ENCODE measurements around the gene LRRC31. TPM values are rescaled to one million over a fixed set of nuclear protein-coding genes. Genes with fewer than 3 reads are reported as not detected.

Gene LRRC31
- total RNA-seq, 4 donors from 2014 or later: not detected

GRCh38 chr3:169907944-169908343 is 38.2 kb upstream of the LRRC31 start:
- Histone ChIP-seq H3K4me1 (peaks cover 0 to 5% (median 0%) of the 10 kb centered on the region in 4 donors), H3K27me3 (peaks cover 0 to 6% (median 0%) of the 10 kb centered on the region in 4 donors), H3K36me3 (no peaks in the 10 kb centered on the region), H3K27ac (replicated peaks in 1 of 4) (no peak overlapping the region), H3K9me3 (no peaks in the 10 kb centered on the region), H3K4me3 (no peak overlapping the region)
- DNase-seq (ENCODE audit: extremely low spot score): no peak
- intact Hi-C loops (cut with DNase I): no loop called here
- TF ChIP-seq CTCF (IDR thresholded peaks at IDR 0.05) (no peak), EP300 (IDR thresholded peaks at IDR 0.05) (no peak), POLR2AphosphoS5 (IDR thresholded peaks at IDR 0.05) (no peak), POLR2A (IDR thresholded peaks at IDR 0.05; ENCODE audit: low read depth) (no peak)
- 85% methylated on average over 4 of the region's 4 CpGs for WGBS

- intact Hi-C loops (cut with DNase I): no loop called here
- no peak for DNase-seq (ENCODE audit: extremely low spot score)
- Histone ChIP-seq H3K9me3 (peaks cover 0 to 3% (median 0%) of the 10 kb centered on the region in 4 donors), H3K27ac (replicated peaks in 1 of 4) (no peak overlapping the region), H3K36me3 (no peaks in the 10 kb centered on the region), H3K4me3 (no peak overlapping the region), H3K4me1 (peaks cover 0 to 5% (median 0%) of the 10 kb centered on the region in 4 donors), H3K27me3 (peaks cover 0 to 6% (median 0%) of the 10 kb centered on the region in 4 donors)
- TF ChIP-seq POLR2AphosphoS5 (IDR thresholded peaks at IDR 0.05): no peak
Measured at GRCh38 chr3:169907476-169907875, 37.7 kb upstream of the LRRC31 start.

GRCh38 chr3:169905404-169905803 is 35.7 kb upstream of the LRRC31 start:
- no peaks in the 10 kb centered on the region for H3K36me3 ChIP-seq
- H3K4me3 ChIP-seq: no peak overlapping the region
- intact Hi-C loops (cut with DNase I): no loop called here
- peaks cover 0 to 22% (median 14%) of the 10 kb centered on the region in 4 donors for H3K9me3 ChIP-seq
- 76% methylated on average over 6 of the region's 6 CpGs for WGBS
- H3K27ac ChIP-seq (replicated peaks in 1 of 4): no peak overlapping the region
- H3K27me3 ChIP-seq: peaks cover 0 to 6% (median 0%) of the 10 kb centered on the region in 4 donors
- peaks cover 0 to 5% (median 0%) of the 10 kb centered on the region in 4 donors for H3K4me1 ChIP-seq
- DNase-seq (ENCODE audit: extremely low spot score): no peak
- TF ChIP-seq POLR2AphosphoS5 (IDR thresholded peaks at IDR 0.05): no peak
- no peak for TF ChIP-seq POLR2A (IDR thresholded peaks at IDR 0.05; ENCODE audit: low read depth)
- TF ChIP-seq CTCF (IDR thresholded peaks at IDR 0.05): no peak
- TF ChIP-seq EP300 (IDR thresholded peaks at IDR 0.05): no peak

GRCh38 chr3:169901453-169901852 is 31.7 kb upstream of the LRRC31 start:
- Histone ChIP-seq H3K27me3 (no peaks in the 10 kb centered on the region), H3K9me3 (peaks cover 0 to 22% (median 15%) of the 10 kb centered on the region in 4 donors), H3K27ac (replicated peaks in 1 of 4) (no peak overlapping the region), H3K4me3 (no peak overlapping the region), H3K4me1 (peaks cover 0 to 5% (median 0%) of the 10 kb centered on the region in 4 donors), H3K36me3 (no peaks in the 10 kb centered on the region)
- TF ChIP-seq POLR2A (IDR thresholded peaks at IDR 0.05; ENCODE audit: low read depth): no peak
- no peak for TF ChIP-seq POLR2AphosphoS5 (IDR thresholded peaks at IDR 0.05)
- no peak for TF ChIP-seq CTCF (IDR thresholded peaks at IDR 0.05)
- TF ChIP-seq EP300 (IDR thresholded peaks at IDR 0.05): no peak
- 94% methylated on average over 1 of the region's 1 CpG for WGBS
- DNase-seq (ENCODE audit: extremely low spot score): no peak
- intact Hi-C loops (cut with DNase I): no loop called here

- peaks cover 0 to 17% (median 15%) of the 10 kb centered on the region in 4 donors for H3K9me3 ChIP-seq
- no peaks in the 10 kb centered on the region for H3K27me3 ChIP-seq
- H3K27ac ChIP-seq (replicated peaks in 1 of 4): no peak overlapping the region
- no peaks in the 10 kb centered on the region for H3K36me3 ChIP-seq
- no peak overlapping the region for H3K4me3 ChIP-seq
- intact Hi-C loops (cut with DNase I): no loop called here
- DNase-seq (ENCODE audit: extremely low spot score): no peak
- no peak for TF ChIP-seq POLR2A (IDR thresholded peaks at IDR 0.05; ENCODE audit: low read depth)
- TF ChIP-seq CTCF (IDR thresholded peaks at IDR 0.05): no peak
- no peak for TF ChIP-seq POLR2AphosphoS5 (IDR thresholded peaks at IDR 0.05)
- TF ChIP-seq EP300 (IDR thresholded peaks at IDR 0.05): no peak
- no peaks in the 10 kb centered on the region for H3K4me1 ChIP-seq
- WGBS: 95% methylated on average over 1 of the region's 1 CpG
Measured at GRCh38 chr3:169897284-169897683, 27.5 kb upstream of the LRRC31 start.

Data from esophagus muscularis mucosa (tissue), 4 donors.